GM12873 (cell line): Measurements from ENCODE around the gene NEK2.

Experiments used
- CTCF ChIP-seq: IDR thresholded peaks from 2 replicates; pipeline ENCODE4 v1.5.1; 2012; ENCODE audit warnings: low read depth, mild to moderate bottlenecking, moderate library complexity, low read length, control low read depth; ENCODE audit not compliant: insufficient read depth; ENCODE audit errors: missing control alignments

NEK2 gene

GRCh38 chr1:211652371-211652770, 23.1 kb downstream of the NEK2 start:
- TF ChIP-seq CTCF = no peak

DNA sequence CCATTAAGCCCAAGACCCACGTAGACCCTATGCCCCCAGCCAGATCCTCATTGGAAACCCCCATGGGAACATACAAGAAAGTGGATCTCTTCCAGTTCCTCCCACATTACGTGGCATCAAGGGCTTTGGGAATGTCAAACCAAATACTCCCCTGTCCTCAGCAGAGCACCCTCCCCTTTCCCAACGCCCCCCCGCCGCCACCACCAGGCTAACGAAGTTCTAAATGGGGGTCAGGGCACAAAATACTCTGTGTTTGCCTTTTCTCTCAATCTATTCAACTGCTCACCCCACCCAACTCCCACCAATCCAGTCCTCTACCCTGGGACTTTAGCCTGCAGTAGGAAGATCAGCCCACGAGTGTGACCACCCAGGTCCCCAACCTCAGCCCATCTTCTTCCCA, 24.5 kb downstream of the NEK2 start:
- no peak for TF ChIP-seq CTCF

- no peak for TF ChIP-seq CTCF
These were observed 26.2 kb downstream of the NEK2 start for GRCh38 chr1:211648980-211649934.

DNA sequence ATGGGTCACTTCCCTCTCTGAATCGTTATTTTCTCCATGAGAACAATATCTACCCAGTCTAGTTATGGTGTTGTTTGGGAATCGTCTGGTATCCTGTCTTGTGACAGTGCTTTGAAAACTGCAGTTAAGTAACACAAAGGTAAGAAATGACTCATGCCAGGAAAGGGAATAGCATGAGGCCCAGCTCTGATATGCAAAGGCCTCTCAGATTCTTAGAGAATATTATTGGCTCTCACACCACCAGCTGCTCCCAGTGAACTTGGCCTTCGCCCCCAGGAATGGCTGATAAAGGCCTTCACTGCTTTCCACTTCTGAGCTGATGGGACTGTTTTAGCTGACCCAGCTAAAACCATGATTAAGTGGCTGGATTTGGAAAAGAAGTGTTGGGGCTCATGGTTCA, 27.1 kb downstream of the NEK2 start:
- TF ChIP-seq CTCF = no peak

DNA sequence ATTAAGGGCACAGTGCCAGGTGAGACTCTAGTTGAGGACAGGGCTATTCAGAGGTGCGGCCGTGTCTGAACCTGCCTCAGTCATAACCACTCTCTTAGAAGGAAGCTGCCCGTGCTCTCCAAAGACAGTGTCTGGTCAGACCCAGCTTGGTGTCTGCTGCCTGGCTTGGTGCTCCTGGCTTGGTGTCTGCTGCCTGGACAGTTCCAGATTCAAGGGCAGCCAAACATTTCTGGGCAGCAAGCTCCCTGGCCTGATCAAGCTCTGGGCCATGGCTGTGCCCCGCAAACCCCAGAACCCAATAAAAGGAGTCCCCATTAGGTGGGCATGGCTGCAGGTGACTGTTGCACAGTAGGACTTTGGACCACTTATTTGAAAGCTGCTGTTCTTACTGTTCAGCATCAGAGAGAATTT, 27.7 kb downstream of the NEK2 start:
- no peak for TF ChIP-seq CTCF

GRCh38 chr1:211646566-211646965, 28.9 kb downstream of the NEK2 start:
- no peak for TF ChIP-seq CTCF

DNA sequence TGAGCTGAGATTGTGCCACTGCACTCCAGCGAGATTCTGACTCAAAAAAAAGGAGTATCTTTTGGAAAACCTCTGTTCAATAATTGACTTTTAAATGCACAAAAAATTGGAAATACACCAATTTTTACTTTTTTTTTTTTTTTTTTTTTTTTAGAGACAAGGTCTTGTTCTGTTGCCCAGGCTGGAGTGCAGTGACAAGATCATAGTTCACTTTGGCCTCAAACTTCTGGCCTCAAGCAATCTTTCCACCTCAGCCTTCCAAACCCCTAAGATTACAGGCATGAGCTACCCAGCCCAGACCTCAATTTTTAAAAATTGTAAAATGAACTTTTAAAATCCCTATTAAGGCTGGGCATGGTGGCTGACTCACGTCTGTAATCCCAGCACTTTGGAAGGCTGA, 30.8 kb downstream of the NEK2 start:
- TF ChIP-seq CTCF = no peak
